Stimulated activated effector memory CD8-positive, alpha-beta T cell treated with anti-CD3 and anti-CD28 coated beads, Interleukin-12 subunit alpha, Interleukin-12 subunit beta, amount 100 ng/mL, for 72 hours (primary cell): ENCODE measurements around the gene CYP2D6.
A peak's percentile ranks its signal among the peaks of the same experiment; 100 is the strongest.
"Not testable (repeated sequence)": the region's sequence is repeated elsewhere in the genome, so short reads cannot be mapped to it uniquely, and the experiment has no call there.

Experiments used
- ATAC-seq: fragments of 150-1000 bp; cut with Tn5 transposase; 2 replicates; pipeline ENCODE4 v1.10.0; 2021
- DNase-seq, 2 donors: peaks; one replicate each; pipeline ENCODE4 v3.0.0; 2021 to 2022; ENCODE audit warnings: low spot score in 2 of 2
- H3K27ac Mint-ChIP-seq: one replicate; pipeline ENCODE4 v1.8.0; 2022; ENCODE audit warnings: mild to moderate bottlenecking, mixed read lengths
- H3K36me3 Mint-ChIP-seq: one replicate; pipeline ENCODE4 v1.8.0; 2022; ENCODE audit warnings: mild to moderate bottlenecking, mixed read lengths
- H3K4me1 Mint-ChIP-seq: one replicate; pipeline ENCODE4 v1.8.0; 2022; ENCODE audit warnings: mixed read lengths
- H3K4me3 Mint-ChIP-seq: one replicate; pipeline ENCODE4 v1.8.0; 2022; ENCODE audit warnings: mild to moderate bottlenecking, mixed read lengths
- H3K9me3 Mint-ChIP-seq: one replicate; pipeline ENCODE4 v1.8.0; 2022; ENCODE audit warnings: mixed read lengths

The CYP2D6 gene

GRCh38 chr22:42130639-42131431 lies at the start of gene CYP2D6:
TSS of gene CYP2D6 (minus strand) at chr22:42130810. CDS start at chr22:42130791, 19 bp downstream.
- not testable (repeated sequence) for H3K9me3 Mint-ChIP-seq, H3K36me3 Mint-ChIP-seq, H3K4me3 Mint-ChIP-seq, ATAC-seq, H3K4me1 Mint-ChIP-seq, DNase-seq
- H3K27ac Mint-ChIP-seq, result peak within 1 kb of the TSS; percentile 37

GRCh38 chr22:42179616-42180015 lies 49.0 kb upstream of the CYP2D6 start:
- peaks cover 75% of the 10 kb centered on the region for H3K4me1 Mint-ChIP-seq
- peaks cover 43% of the 10 kb centered on the region for H3K36me3 Mint-ChIP-seq
- H3K4me3 Mint-ChIP-seq, result no peak overlapping the region
- DNase-seq (no peak), ATAC-seq (no peak)
- no peaks in the 10 kb centered on the region for H3K9me3 Mint-ChIP-seq
- H3K27ac Mint-ChIP-seq, result peak overlapping the region; percentile 83

- H3K4me3 Mint-ChIP-seq, result no peak overlapping the region
- peaks cover 48% of the 10 kb centered on the region for H3K36me3 Mint-ChIP-seq
- H3K4me1 Mint-ChIP-seq, result peaks cover 75% of the 10 kb centered on the region
- no peak for ATAC-seq
- no peak for DNase-seq
- H3K9me3 Mint-ChIP-seq, result no peaks in the 10 kb centered on the region
- peak overlapping the region; percentile 83 for H3K27ac Mint-ChIP-seq
These were observed 48.4 kb upstream of the CYP2D6 start for GRCh38 chr22:42178910-42179519.

GRCh38 chr22:42177891-42178336 lies 47.3 kb upstream of the CYP2D6 start:
- no peak for ATAC-seq
- H3K36me3 Mint-ChIP-seq, result peaks cover 42% of the 10 kb centered on the region
- no peak overlapping the region for H3K4me3 Mint-ChIP-seq

GRCh38 chr22:42176255-42176915 lies 45.8 kb upstream of the CYP2D6 start:
- Mint-ChIP-seq H3K27ac (peak overlapping the region; percentile 63), H3K9me3 (no peaks in the 10 kb centered on the region), H3K4me1 (peaks cover 74% of the 10 kb centered on the region), H3K4me3 (no peak overlapping the region), H3K36me3 (peaks cover 42% of the 10 kb centered on the region)
- ATAC-seq (no peak), DNase-seq (no peak)

More at GRCh38 chr22:42177891-42178336, 47.3 kb upstream of the CYP2D6 start:
- H3K27ac Mint-ChIP-seq, result peak overlapping the region; percentile 23
- no peak for DNase-seq
- H3K4me1 Mint-ChIP-seq, result peaks cover 74% of the 10 kb centered on the region
- no peaks in the 10 kb centered on the region for H3K9me3 Mint-ChIP-seq

- DNase-seq (no peak), ATAC-seq (peak; percentile 88)
- Mint-ChIP-seq H3K4me1 (peaks cover 66% of the 10 kb centered on the region), H3K4me3 (no peak overlapping the region), H3K36me3 (peaks cover 39% of the 10 kb centered on the region), H3K27ac (peak overlapping the region; percentile 78), H3K9me3 (no peaks in the 10 kb centered on the region)
These were observed 43.5 kb upstream of the CYP2D6 start for GRCh38 chr22:42174062-42174461.

- H3K27ac Mint-ChIP-seq, result peak overlapping the region; percentile 78
- DNase-seq (no peak), ATAC-seq (no peak)
- no peaks in the 10 kb centered on the region for H3K9me3 Mint-ChIP-seq
- H3K36me3 Mint-ChIP-seq, result peaks cover 39% of the 10 kb centered on the region
- H3K4me1 Mint-ChIP-seq, result peaks cover 65% of the 10 kb centered on the region
- no peak overlapping the region for H3K4me3 Mint-ChIP-seq
These were observed 42.7 kb upstream of the CYP2D6 start for GRCh38 chr22:42173183-42173926.

GRCh38 chr22:42172773-42173172 lies 42.2 kb upstream of the CYP2D6 start:
- ATAC-seq (no peak), DNase-seq (no peak)
- Mint-ChIP-seq H3K4me3 (no peak overlapping the region), H3K4me1 (peaks cover 59% of the 10 kb centered on the region), H3K27ac (peak overlapping the region; percentile 78), H3K9me3 (no peaks in the 10 kb centered on the region), H3K36me3 (peaks cover 39% of the 10 kb centered on the region)

- ATAC-seq, result no peak
- Mint-ChIP-seq H3K9me3 (no peaks in the 10 kb centered on the region), H3K27ac (peak overlapping the region; percentile 78), H3K4me3 (no peak overlapping the region), H3K36me3 (peaks cover 39% of the 10 kb centered on the region), H3K4me1 (peaks cover 53% of the 10 kb centered on the region)
- no peak for DNase-seq
These were observed 41.5 kb upstream of the CYP2D6 start for GRCh38 chr22:42171946-42172719.

- Mint-ChIP-seq H3K4me3 (no peak overlapping the region), H3K9me3 (no peaks in the 10 kb centered on the region), H3K27ac (peak overlapping the region; percentile 78), H3K36me3 (peaks cover 39% of the 10 kb centered on the region), H3K4me1 (peaks cover 47% of the 10 kb centered on the region)
- DNase-seq, result no peak
- ATAC-seq, result no peak
These were observed 40.8 kb upstream of the CYP2D6 start for GRCh38 chr22:42171417-42171816.

- H3K4me1 Mint-ChIP-seq, result peaks cover 42% of the 10 kb centered on the region
- ATAC-seq, result no peak
- H3K27ac Mint-ChIP-seq, result no peak overlapping the region
These were observed 40.3 kb upstream of the CYP2D6 start for GRCh38 chr22:42170946-42171345.

GRCh38 chr22:42169055-42169469 lies 38.5 kb upstream of the CYP2D6 start:
- Mint-ChIP-seq H3K27ac (peak overlapping the region; percentile 40), H3K9me3 (no peaks in the 10 kb centered on the region), H3K4me3 (no peak overlapping the region), H3K4me1 (peaks cover 43% of the 10 kb centered on the region), H3K36me3 (peaks cover 45% of the 10 kb centered on the region)
- ATAC-seq (peak; percentile 94), DNase-seq (peak; percentile 72 to 82)

More at GRCh38 chr22:42170946-42171345, 40.3 kb upstream of the CYP2D6 start:
- no peak for DNase-seq
- H3K36me3 Mint-ChIP-seq, result peaks cover 40% of the 10 kb centered on the region
- H3K9me3 Mint-ChIP-seq, result no peaks in the 10 kb centered on the region
- H3K4me3 Mint-ChIP-seq, result no peak overlapping the region

- Mint-ChIP-seq H3K36me3 (peaks cover 48% of the 10 kb centered on the region), H3K27ac (no peak overlapping the region), H3K4me3 (no peak overlapping the region), H3K4me1 (peaks cover 38% of the 10 kb centered on the region), H3K9me3 (no peaks in the 10 kb centered on the region)
- ATAC-seq (no peak), DNase-seq (no peak)
These were observed 37.9 kb upstream of the CYP2D6 start for GRCh38 chr22:42168476-42168875.

- peaks cover 27% of the 10 kb centered on the region for H3K4me1 Mint-ChIP-seq
- no peak for DNase-seq
- H3K27ac Mint-ChIP-seq, result peak overlapping the region; percentile 71
- no peak overlapping the region for H3K4me3 Mint-ChIP-seq
- H3K36me3 Mint-ChIP-seq, result peaks cover 50% of the 10 kb centered on the region
- no peaks in the 10 kb centered on the region for H3K9me3 Mint-ChIP-seq
- no peak for ATAC-seq
These were observed 36.5 kb upstream of the CYP2D6 start for GRCh38 chr22:42167066-42167465.
